Fibroblast of lung (primary cell): ENCODE data around the gene CNMD.
A peak's percentile ranks its signal among the peaks of the same experiment; 100 is the strongest.

ENCODE experiments used
- CTCF ChIP-seq, 2 donors: IDR thresholded peaks in 1 of 2; conservative IDR thresholded peaks in 1 of 2; 1 replicate in 1 of 2; 2 replicates in 1 of 2; pipeline ENCODE4 v1.5.1; 2011 to 2012; ENCODE audit warnings: low read length in 2 of 2, control low read depth in 1 of 2, inconsistent platforms in 1 of 2, low read depth in 1 of 2, mild to moderate bottlenecking in 1 of 2
- EZH2 ChIP-seq: IDR thresholded peaks from 2 replicates; pipeline ENCODE4 v1.5.1; 2012; ENCODE audit warnings: low read length, control low read depth, mild to moderate bottlenecking; ENCODE audit errors: missing control alignments

GRCh38 chr13:52739468-52740071, at the start of gene CNMD:
- peak in 1 of 2 donors; percentile 13 for TF ChIP-seq CTCF (conservative IDR thresholded peaks at IDR 0.05 in 1 of 2, IDR thresholded peaks at IDR 0.05 in 1 of 2; ENCODE audit: low read depth in 1 of 2, low read length in 2 of 2)
- peak; percentile 91 for TF ChIP-seq EZH2
